Sigmoid colon (tissue), 4 donors: ENCODE measurements around the gene DBNDD1.

ENCODE experiments used
- EP300 ChIP-seq, 4 donors: sonication (generic); formaldehyde crosslinking; IDR thresholded peaks; one replicate each; pipeline ENCODE4 v1.6.1; 2017; ENCODE audit warnings: antibody characterized with exemption in 4 of 4
- POLR2A ChIP-seq, 2 donors: fragments of 450-650 bp; IDR thresholded peaks; one replicate each; pipeline ENCODE4 v1.6.1; 2016; ENCODE audit warnings: antibody characterized with exemption in 2 of 2, mild to moderate bottlenecking in 2 of 2, moderate library complexity in 2 of 2
- POLR2AphosphoS5 ChIP-seq, 4 donors: sonication (generic); formaldehyde crosslinking; IDR thresholded peaks; one replicate each; pipeline ENCODE4 v1.6.1; 2017; ENCODE audit warnings: antibody characterized with exemption in 4 of 4
- TF ChIP-seq, protein P1 (sequence below), 4 experiments: fragments of 450-650 bp in 3 of 4; fragments of 200-600 bp in 1 of 4; IDR thresholded peaks; one replicate each; pipeline ENCODE4 v1.5.1; 2016 to 2019; ENCODE audit warnings: antibody characterized with exemption in 4 of 4, mild to moderate bottlenecking in 3 of 4, moderate library complexity in 2 of 4

DNA sequence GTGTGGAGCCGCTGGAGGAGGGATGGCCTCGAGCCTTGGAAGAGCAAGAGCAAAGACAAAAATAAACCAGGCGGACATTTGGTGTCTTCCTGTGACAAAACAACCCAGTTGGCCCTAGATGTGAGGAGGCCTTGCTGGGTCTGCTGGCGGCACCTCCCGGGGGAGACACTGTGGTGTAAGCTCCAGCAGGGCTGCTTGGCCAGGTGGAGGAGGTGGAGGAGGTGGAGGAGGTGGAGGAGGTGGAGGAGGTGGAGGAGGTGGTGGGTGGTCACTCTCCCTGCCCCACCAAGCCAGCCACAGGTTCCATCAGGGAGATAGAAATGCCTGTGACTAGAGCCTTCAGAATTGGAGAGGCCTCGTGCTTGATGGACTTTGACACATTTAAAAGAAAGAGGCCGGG lies 32.1 kb downstream of the DBNDD1 start:
- TF ChIP-seq, protein P1, sequence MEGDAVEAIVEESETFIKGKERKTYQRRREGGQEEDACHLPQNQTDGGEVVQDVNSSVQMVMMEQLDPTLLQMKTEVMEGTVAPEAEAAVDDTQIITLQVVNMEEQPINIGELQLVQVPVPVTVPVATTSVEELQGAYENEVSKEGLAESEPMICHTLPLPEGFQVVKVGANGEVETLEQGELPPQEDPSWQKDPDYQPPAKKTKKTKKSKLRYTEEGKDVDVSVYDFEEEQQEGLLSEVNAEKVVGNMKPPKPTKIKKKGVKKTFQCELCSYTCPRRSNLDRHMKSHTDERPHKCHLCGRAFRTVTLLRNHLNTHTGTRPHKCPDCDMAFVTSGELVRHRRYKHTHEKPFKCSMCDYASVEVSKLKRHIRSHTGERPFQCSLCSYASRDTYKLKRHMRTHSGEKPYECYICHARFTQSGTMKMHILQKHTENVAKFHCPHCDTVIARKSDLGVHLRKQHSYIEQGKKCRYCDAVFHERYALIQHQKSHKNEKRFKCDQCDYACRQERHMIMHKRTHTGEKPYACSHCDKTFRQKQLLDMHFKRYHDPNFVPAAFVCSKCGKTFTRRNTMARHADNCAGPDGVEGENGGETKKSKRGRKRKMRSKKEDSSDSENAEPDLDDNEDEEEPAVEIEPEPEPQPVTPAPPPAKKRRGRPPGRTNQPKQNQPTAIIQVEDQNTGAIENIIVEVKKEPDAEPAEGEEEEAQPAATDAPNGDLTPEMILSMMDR (IDR thresholded peaks at IDR 0.05): no peak
- TF ChIP-seq POLR2A (IDR thresholded peaks at IDR 0.05) (no peak), POLR2AphosphoS5 (IDR thresholded peaks at IDR 0.05) (no peak), EP300 (IDR thresholded peaks at IDR 0.05) (no peak)
